GM12874 (cell line): ENCODE results near the gene FBLN2.

Source experiments
- TF ChIP-seq, protein P1 (sequence below): IDR thresholded peaks from 2 replicates; pipeline ENCODE4 v1.5.1; 2011; ENCODE audit warnings: low read depth, mild to moderate bottlenecking, control low read depth, low read length, moderate library complexity; ENCODE audit not compliant: insufficient read depth

FBLN2 gene

DNA sequence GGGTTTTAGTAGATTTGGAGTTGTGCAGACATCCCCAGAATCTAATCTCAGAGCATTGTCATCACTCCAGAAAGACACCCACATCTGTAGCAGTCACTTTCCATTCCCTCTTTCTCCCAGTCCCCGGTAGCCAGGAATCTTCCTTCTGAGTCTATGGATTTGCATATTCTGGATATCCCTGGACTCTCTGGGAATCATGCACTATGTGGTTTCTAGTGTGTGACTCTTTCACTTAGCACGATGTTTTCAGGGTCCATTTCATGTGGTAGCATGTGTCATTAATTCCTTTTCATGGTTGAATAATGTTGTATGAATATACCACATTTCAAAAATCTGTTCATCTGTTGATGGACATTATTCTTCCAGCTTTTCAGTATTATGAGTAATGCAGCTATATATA, 29.3 kb downstream of the FBLN2 start:
- TF ChIP-seq, protein P1, sequence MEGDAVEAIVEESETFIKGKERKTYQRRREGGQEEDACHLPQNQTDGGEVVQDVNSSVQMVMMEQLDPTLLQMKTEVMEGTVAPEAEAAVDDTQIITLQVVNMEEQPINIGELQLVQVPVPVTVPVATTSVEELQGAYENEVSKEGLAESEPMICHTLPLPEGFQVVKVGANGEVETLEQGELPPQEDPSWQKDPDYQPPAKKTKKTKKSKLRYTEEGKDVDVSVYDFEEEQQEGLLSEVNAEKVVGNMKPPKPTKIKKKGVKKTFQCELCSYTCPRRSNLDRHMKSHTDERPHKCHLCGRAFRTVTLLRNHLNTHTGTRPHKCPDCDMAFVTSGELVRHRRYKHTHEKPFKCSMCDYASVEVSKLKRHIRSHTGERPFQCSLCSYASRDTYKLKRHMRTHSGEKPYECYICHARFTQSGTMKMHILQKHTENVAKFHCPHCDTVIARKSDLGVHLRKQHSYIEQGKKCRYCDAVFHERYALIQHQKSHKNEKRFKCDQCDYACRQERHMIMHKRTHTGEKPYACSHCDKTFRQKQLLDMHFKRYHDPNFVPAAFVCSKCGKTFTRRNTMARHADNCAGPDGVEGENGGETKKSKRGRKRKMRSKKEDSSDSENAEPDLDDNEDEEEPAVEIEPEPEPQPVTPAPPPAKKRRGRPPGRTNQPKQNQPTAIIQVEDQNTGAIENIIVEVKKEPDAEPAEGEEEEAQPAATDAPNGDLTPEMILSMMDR: no peak

DNA sequence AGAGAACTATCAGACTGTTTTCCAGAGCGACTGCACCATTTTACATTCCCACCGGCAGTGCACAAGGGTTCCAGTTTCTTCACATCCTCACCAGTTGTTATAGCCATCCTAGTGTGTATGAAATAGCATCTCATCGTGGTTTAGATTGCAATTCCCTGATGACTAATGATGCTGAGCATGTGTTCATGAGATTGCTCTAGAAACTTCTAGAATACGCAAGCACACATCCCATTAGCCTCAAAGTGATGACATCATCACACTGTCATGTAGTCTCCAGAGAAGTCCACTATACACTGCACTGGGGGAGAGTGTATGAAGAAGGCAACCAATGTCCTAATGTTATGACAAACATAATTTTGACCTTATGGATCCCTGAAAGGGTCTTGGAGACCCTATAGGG, 30.1 kb downstream of the FBLN2 start:
- TF ChIP-seq, protein P1: no peak

DNA sequence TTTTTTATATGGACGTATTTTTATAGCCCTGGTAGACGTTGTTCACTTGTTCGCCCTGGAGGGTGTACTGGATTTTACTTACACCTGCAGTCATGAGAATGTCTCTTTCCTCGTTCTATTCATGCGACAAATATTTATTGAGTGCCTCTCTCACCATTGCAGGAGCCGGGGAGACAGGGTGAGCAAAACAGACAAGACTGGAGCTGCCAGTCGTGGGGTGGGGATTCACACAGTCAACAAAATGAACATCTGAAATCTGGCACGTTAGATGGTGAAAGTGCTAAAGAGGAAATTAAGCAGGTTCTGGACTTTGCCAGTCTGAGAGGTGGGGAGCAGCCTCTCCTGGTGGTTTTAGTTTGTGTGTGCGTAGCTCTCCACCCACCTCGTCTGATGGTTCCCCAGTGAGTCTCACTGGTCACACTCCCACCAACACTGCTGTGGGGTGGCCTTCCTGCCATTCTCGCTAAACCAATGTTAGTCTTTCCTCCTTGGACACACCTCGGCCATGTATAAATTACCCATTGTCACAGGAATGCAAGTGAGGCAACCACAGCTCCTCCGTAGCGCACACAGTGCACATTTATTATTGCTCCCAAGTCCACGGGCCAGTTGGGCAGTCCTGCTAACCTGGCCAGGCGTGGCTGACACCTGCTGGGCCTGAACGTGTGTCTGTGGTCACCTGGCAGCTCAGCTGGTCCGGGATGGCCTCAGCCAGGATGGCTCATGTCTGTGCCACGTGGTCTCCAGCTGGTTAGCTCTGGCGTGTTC, 31.5 kb downstream of the FBLN2 start:
- TF ChIP-seq, protein P1: no peak

DNA sequence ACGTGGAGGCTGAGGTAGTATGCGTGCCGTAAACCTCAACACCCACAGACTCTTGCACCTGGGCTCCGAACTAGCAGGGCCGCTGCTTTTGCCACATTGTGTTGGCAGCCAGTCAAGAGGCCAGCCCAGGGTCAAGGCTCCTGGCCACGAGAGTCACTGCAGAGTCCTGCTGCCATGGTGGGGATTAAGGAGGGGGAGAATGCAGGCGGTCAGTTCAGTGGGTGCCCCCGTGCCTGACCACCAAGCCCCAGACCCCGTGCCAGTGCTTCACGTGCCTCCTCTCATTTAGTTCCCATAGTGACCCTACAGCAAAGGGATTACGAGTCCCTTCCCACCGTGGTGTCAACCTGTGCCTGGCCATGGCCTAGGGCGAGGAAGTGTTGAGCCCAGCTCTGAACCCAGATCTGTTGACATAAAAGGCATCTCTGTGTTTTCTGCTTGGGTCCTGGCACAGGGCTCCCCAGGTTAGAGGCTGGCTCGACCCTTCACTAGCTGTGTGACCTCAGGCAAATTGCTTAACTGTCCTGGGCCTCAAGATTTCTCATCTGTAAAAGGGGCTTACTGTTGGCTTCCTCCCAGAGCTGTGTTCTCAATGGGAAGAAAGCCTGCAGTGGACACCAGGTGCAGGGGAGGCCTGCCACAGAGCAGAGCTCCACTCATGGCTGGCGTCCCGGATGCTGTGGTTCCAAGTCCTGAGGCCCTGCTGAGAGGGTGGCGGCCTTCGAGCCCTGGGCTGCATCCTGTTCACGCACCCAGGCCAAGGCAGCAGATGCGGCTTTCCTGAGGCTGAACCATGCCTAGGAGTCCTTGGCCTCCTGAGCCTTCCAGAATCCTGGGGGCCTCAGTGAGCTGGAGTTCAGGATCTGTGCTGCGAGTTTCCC, 32.8 kb downstream of the FBLN2 start:
- TF ChIP-seq, protein P1: no peak

DNA sequence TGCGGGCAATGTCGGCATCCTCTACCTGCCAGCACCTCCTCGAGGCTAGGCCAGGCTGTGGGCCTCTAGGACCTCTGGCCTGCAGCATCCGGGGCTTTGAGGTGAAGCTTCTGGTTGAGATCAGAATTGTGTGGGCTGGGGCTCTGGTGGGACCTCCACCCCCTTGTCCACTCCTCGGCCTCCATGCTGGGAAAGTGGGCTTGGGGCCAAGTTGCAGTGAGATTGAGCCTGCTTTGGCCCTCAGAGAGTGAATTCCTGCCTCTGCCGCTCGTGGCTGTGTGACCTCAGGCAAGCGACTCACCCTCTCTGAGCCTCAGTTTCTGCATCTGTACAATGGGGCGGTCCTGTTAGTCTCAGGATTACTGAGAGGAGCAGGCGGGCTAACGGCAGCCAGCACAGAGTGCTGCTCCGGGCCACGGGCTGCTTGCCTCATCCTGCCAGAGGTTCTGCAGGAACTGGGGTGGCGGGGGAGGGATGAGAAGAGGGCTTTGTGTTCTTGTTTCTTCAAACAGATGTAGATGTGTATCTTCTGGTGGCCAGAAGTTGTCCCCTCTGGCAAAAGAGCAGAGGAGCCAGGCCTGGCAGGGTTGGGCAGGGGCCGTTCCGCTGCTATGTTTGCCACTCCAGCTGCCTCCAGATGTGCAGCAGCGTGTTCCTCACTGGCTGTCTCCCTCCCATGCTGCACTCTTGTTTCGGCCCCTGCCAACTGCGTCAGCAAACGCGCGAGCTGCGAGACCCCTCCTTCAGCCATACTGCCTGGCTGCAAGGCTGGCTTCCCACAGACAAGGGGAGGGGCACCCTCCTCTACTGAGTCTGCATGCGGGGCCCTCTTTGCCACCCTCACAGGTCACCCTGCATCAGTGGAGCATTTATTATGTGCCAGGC, 33.7 kb downstream of the FBLN2 start:
- TF ChIP-seq, protein P1: no peak

DNA sequence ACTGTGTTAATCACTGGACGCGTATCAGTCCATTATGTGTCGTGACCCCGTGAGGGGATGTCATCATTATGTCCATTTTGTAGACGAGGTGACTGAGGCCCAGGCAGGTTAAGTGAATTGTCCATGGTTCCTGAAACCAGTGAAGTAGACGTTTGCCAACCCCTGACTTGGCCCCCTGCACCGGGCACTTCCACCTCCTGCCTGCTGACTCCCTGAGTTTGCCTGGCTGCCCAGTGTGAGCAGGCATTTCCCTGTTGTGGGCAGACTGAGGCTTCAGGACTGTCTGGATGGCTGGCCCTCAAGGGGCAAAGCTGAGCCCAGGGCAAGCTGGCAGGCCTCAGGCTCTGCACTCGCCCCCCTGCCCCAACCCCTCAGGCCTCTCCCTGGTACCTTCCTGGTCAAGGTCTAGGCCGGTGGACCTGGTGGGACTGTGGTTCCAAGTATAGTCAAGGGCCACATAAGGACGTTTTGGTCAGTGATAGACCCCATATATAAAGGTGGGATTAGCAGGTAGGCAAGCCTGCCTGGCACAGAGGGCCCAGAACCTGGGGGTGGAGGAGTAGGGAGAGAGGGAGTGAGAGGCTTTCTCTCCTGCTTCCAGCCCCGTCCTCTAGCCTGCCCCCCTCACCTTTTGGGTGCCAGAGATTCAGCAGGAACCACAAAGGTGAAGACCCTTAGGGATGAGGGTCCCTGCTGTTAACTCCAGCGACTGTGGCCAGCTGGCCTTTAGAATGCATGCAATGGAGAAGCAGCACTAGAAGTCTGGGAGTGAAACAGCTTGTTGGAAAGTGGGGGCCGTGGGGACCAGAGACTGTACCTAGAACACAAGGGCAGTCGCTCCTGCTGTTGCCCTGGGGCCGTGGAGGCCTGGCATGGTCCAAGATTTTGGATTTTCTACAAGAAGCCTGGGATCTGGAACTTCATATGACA, 34.6 kb downstream of the FBLN2 start:
- TF ChIP-seq, protein P1: no peak
